ENCODE results near the gene ZSCAN23. TPM values are rescaled to one million over a fixed set of nuclear protein-coding genes. Genes with fewer than 3 reads are reported as not detected.
"Not testable (repeated sequence)": the region's sequence is repeated elsewhere in the genome, so short reads cannot be mapped to it uniquely, and the experiment has no call there.

Gene ZSCAN23
- total RNA-seq, 1 donor from 2014 or later = 20.4 TPM

GRCh38 chr6:28462401-28462800 lies 19.1 kb upstream of the ZSCAN23 start:
- Histone ChIP-seq H3K27ac (no peak overlapping the region), H3K36me3 (no peaks in the 10 kb centered on the region), H3K4me3 (no peak overlapping the region), H4K20me1 (ENCODE audit: low read depth) (no peaks in the 10 kb centered on the region), H3K9me3 (ENCODE audit: low read depth) (no peaks in the 10 kb centered on the region), H3K4me2 (no peak overlapping the region), H3K79me2 (ENCODE audit: low read depth) (no peaks in the 10 kb centered on the region), H3F3A (ENCODE audit: low read depth) (no peaks in the 10 kb centered on the region), H2AFZ (replicated peaks) (no peak overlapping the region), H3K4me1 (no peaks in the 10 kb centered on the region), H3K9ac (no peak overlapping the region), H3K27me3 (peaks cover 74% of the 10 kb centered on the region)
- DNase-seq (ENCODE audit: low spot score) = no peak
- Mint-ChIP-seq H3K4me1 (no peaks in the 10 kb centered on the region), H3K4me3 (no peak overlapping the region), H3K27ac (no peak overlapping the region), H3K27me3 (ENCODE audit: insufficient read depth, low read depth) (no peaks in the 10 kb centered on the region), H3K9me3 (no peaks in the 10 kb centered on the region), H3K36me3 (no peaks in the 10 kb centered on the region)
- TF ChIP-seq EZH2 (IDR thresholded peaks at IDR 0.05) (no peak), EZH2phosphoT487 (IDR thresholded peaks at IDR 0.05) (no peak), CTCF (IDR thresholded peaks at IDR 0.05) (no peak)

GRCh38 chr6:28458568-28458967 lies 15.3 kb upstream of the ZSCAN23 start:
- H3K9me3 Mint-ChIP-seq = no peaks in the 10 kb centered on the region

GRCh38 chr6:28449056-28449455 lies 5.8 kb upstream of the ZSCAN23 start:
- DNase-seq (ENCODE audit: low spot score) = no peak
- Mint-ChIP-seq H3K27me3 (ENCODE audit: insufficient read depth, low read depth) (peaks cover 3% of the 10 kb centered on the region), H3K9me3 (peaks cover 2% of the 10 kb centered on the region), H3K36me3 (no peaks in the 10 kb centered on the region), H3K4me1 (peaks cover 11% of the 10 kb centered on the region), H3K27ac (no peak overlapping the region), H3K4me3 (no peak overlapping the region)
- Histone ChIP-seq H3K27ac (no peak overlapping the region), H3K4me1 (peaks cover 6% of the 10 kb centered on the region), H3K4me3 (no peak overlapping the region), H3K36me3 (no peaks in the 10 kb centered on the region), H4K20me1 (ENCODE audit: low read depth) (no peaks in the 10 kb centered on the region), H2AFZ (replicated peaks) (no peak overlapping the region), H3K9me3 (ENCODE audit: low read depth) (no peaks in the 10 kb centered on the region), H3F3A (ENCODE audit: low read depth) (peaks cover 17% of the 10 kb centered on the region), H3K9ac (no peak overlapping the region), H3K4me2 (no peak overlapping the region), H3K79me2 (ENCODE audit: low read depth) (no peaks in the 10 kb centered on the region), H3K27me3 (peaks cover 25% of the 10 kb centered on the region)
- no peak for TF ChIP-seq EZH2phosphoT487 (IDR thresholded peaks at IDR 0.05)
- no peak for TF ChIP-seq EZH2 (IDR thresholded peaks at IDR 0.05)
- TF ChIP-seq CTCF (IDR thresholded peaks at IDR 0.05) = no peak

More at GRCh38 chr6:28458568-28458967, 15.3 kb upstream of the ZSCAN23 start:
- Mint-ChIP-seq H3K4me1 (no peaks in the 10 kb centered on the region), H3K27ac (no peak overlapping the region), H3K4me3 (no peak overlapping the region), H3K36me3 (no peaks in the 10 kb centered on the region), H3K27me3 (ENCODE audit: insufficient read depth, low read depth) (no peaks in the 10 kb centered on the region)
- no peak overlapping the region for H3K9ac ChIP-seq
- H3K4me1 ChIP-seq = no peaks in the 10 kb centered on the region
- no peaks in the 10 kb centered on the region for H3K9me3 ChIP-seq (ENCODE audit: low read depth)
- no peak overlapping the region for H3K4me3 ChIP-seq
- H4K20me1 ChIP-seq (ENCODE audit: low read depth) = no peaks in the 10 kb centered on the region
- no peak overlapping the region for H3K4me2 ChIP-seq
- H3K27ac ChIP-seq = no peak overlapping the region
- peaks cover 94% of the 10 kb centered on the region for H3K27me3 ChIP-seq
- H3F3A ChIP-seq (ENCODE audit: low read depth) = no peaks in the 10 kb centered on the region
- H2AFZ ChIP-seq (replicated peaks) = no peak overlapping the region
- H3K79me2 ChIP-seq (ENCODE audit: low read depth) = no peaks in the 10 kb centered on the region
- H3K36me3 ChIP-seq = no peaks in the 10 kb centered on the region
- TF ChIP-seq EZH2 (IDR thresholded peaks at IDR 0.05) (no peak), EZH2phosphoT487 (IDR thresholded peaks at IDR 0.05) (no peak), CTCF (IDR thresholded peaks at IDR 0.05) (no peak)
- no peak for DNase-seq (ENCODE audit: low spot score)

- H3K4me2 ChIP-seq = peak overlapping the region; percentile 84
- Mint-ChIP-seq H3K4me3 (peak overlapping the region; percentile 89), H3K27ac (peak overlapping the region; percentile 73), H3K4me1 (peaks cover 14% of the 10 kb centered on the region)
- not testable (repeated sequence) for H3K4me1 ChIP-seq; H3K79me2 ChIP-seq (ENCODE audit: low read depth); H3K9me3 Mint-ChIP-seq; H3K27me3 Mint-ChIP-seq (ENCODE audit: insufficient read depth, low read depth); DNase-seq (ENCODE audit: low spot score); H3K36me3 ChIP-seq; H3K9me3 ChIP-seq (ENCODE audit: low read depth); H4K20me1 ChIP-seq (ENCODE audit: low read depth); H3K27ac ChIP-seq; H3K9ac ChIP-seq; H3K36me3 Mint-ChIP-seq; H3K27me3 ChIP-seq
- peak overlapping the region; percentile 57 for H3K4me3 ChIP-seq
- peak overlapping the region; percentile 98 for H2AFZ ChIP-seq (replicated peaks)
- peaks cover 23% of the 10 kb centered on the region for H3F3A ChIP-seq (ENCODE audit: low read depth)
Measured at GRCh38 chr6:28447512-28447906, 4.2 kb upstream of the ZSCAN23 start.

Data from neural progenitor cell (in vitro differentiated cells).